HG03442 (cell line): ENCODE data around the gene INTS1.
"Not testable (repeated sequence)": the region's sequence is repeated elsewhere in the genome, so short reads cannot be mapped to it uniquely, and the experiment has no call there.

Experiments
- ATAC-seq: cut with Tn5 transposase; IDR thresholded peaks from one replicate; pipeline ENCODE4 v1.9.1; 2021; ENCODE audit warnings: mild to moderate bottlenecking, moderate library complexity; ENCODE audit not compliant: unreplicated experiment

Gene INTS1

GRCh38 chr7:1447551-1448244, 56.5 kb downstream of the INTS1 start:
- ATAC-seq = no peak

GRCh38 chr7:1447112-1447511, 57.1 kb downstream of the INTS1 start:
- ATAC-seq = no peak

DNA sequence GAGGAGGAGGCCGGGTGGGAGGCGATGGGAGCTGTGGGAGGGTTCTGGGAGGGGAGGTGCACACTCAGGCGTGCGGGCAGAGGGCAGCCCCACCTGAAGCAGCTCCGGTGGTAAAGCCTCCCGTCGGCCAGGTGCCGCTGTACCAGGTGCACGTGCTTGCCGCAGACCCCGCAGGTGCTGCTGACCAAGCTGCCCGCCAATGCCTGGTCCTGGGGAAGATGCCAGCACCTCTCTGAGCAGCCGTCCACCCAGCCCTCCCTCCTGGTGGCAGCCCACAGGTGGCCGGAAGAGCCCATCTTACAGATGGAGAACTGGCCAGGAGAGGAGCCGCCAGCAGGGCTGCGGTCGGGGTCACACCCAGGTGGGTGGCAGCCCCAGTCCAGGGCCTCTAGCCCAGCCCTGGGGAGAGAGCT, 57.6 kb downstream of the INTS1 start:
- no peak for ATAC-seq

DNA sequence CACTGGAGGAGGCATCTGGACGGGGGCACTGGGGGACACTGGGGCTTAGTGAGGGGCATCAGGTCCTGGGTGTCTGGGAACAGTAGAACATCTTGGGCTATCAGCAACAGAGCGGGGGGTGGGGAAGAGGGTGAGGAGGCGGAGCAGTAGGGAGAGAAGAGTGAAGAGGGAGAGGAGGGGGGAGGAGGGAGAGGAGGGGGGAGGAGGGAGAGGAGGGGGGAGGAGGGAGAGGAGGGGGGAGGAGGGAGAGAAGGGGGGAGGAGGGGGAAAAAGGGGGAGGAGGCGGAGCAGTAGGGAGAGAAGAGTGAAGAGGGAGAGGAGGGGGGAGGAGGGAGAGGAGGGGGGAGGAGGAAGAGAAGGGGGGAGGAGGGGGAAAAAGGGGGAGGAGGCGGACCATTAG, 58.2 kb downstream of the INTS1 start:
- not testable (repeated sequence) for ATAC-seq

DNA sequence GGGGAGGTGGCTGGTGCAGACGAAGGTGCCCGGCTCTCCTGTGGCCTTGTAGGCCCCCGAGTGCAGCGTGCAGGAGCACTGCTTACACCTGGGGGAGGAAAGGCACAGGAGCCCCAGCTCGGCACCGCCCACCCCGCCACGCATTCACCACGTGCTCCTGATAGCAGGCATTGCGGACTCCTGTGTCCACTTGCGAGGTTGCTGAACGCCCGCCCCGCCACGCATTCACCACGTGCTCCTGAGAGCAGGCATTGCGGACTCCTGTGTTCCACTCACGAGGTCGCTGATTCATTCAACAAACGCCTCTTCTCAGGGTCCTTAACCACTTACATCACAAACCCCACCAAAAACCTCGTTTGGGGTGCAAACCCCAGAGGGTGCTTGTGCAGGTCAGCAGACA, 58.8 kb downstream of the INTS1 start:
- no peak for ATAC-seq

DNA sequence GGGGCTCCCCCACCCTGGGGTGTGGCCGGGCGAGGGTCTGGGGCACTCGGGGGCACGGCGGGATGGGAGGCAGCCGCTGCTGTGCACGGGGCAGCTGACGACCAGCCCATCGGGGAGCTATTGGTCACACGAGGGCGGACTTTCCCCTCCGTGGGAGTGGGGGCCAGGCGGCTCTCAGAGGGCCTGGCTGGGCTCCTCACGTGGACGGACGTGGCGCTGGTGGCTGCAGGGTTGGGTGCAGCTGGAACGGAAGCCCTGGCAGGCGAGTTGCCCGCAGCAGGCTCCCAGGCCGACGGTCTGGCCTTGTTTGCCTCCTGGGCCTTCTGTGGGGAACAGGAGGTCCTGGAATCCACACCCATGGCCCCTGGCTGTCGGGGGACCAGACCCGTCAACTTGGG, 59.3 kb downstream of the INTS1 start:
- no peak for ATAC-seq

GRCh38 chr7:1444214-1444924, 59.8 kb downstream of the INTS1 start:
- no peak for ATAC-seq

GRCh38 chr7:1443587-1444200, 60.5 kb downstream of the INTS1 start:
- ATAC-seq = not testable (repeated sequence)

DNA sequence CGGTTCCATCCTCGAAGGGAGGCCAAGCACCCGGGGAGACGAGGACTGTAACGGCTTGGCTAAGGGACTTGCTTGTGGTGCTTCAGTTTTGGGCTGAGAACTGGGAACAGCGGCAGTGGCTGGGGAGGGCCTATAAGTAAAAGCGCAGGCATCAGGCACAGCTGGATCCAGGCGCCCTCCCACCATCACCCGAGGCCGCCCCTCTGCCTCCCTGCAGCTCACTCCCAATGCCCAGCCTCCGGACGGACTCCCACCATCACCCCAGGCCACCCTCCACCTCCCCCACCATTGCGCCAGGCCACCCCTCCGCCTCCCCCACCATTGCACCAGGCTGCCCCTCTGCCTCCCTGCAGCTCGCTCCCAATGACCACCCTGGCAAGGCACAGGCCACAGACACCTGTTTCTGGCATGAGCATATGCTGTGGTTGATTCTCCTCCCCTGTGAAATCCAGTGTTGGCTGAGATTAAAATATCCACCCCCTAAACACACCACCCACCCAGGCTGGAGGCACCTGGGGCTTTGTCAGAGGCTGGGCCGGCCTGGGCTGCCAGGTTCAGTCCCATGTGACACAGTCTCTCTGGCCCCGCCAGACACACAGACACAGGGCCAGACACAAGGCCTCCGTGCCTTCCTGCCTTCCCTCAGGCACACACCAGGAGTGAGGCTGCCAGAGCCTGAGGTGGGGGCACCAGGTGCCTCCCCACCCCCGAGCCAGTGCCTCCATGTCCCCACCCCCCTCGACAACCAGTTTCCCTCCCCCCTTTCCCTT, 61.6 kb downstream of the INTS1 start:
- ATAC-seq = no peak

DNA sequence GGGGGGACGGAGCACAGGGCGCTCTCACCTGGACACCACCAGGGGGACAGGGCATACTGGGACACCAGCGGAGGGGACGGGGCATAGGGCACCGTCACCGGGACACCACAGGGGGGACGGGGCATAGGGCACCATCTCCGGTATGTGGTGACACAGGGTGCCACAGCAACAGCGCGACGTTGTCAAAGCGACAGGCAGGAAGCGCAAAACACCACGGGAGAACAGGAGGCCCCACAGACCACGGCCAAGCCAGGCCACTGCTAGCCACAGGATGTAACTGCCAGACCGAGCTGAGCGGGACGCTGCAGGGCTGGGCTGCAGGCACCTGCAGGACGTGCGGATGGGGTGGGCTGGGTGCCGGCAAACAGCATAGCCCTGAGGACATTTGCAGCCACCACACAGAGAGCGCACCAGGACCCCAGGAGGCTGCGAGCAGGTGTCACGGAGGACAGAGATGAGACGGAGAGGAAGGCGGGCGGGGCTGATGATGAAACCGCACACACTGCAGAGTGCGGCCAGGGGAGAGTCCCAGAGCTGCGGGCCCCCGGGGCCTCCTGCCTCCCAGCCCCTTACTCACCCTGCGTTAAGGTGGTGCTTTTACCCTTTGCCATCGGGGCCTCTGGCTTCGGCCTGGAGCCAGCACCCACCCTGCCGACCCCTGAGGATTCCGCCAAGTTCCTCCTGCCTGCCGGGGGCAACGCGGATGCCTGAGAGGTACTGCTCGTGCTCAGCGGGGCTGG, 62.4 kb downstream of the INTS1 start:
- no peak for ATAC-seq

DNA sequence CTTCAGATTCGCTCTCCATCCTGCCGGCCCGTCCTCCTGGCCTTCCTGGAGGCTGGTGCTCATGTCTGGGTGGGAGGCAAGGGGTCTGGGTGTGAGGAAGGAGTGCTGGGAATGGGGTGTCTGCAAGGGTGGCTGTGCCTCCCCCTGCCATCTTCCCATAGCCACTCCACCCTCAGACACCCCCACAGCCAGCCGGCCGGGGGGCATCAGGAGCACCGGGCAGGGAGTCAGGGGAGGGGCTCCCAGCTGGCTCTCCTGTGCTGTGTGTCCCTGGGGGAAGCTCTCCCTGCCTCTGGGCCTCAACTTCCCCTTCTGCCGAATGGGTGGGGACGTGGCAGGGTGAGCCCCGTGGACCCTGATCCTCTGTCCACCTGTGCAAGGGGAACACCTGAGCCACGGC, 63.6 kb downstream of the INTS1 start:
- ATAC-seq = no peak

GRCh38 chr7:1439373-1440363, 64.5 kb downstream of the INTS1 start:
- ATAC-seq = no peak

DNA sequence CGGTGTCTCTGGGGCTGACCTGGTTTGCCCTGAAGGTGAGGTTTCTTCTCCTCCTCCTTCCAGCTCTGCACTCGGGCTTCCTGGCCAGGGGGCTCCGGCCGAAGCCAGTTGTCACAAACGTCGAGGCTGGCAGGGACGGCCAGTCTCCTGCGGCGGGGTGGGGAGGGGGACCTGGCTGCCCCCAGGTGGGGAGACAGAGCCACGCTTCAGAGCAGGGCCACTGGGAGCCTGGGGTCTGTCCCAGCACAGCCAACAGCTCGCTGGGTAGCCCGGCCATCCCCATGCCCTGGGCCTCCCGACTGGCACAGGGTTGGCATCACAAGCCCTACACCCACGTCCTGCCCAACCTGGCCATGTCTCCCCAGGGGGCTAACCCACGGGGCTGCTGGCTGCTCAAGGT, 65.4 kb downstream of the INTS1 start:
- ATAC-seq = no peak

GRCh38 chr7:1438208-1438607, 66.0 kb downstream of the INTS1 start:
- ATAC-seq = no peak

GRCh38 chr7:1437155-1437880, 66.9 kb downstream of the INTS1 start:
- no peak for ATAC-seq

DNA sequence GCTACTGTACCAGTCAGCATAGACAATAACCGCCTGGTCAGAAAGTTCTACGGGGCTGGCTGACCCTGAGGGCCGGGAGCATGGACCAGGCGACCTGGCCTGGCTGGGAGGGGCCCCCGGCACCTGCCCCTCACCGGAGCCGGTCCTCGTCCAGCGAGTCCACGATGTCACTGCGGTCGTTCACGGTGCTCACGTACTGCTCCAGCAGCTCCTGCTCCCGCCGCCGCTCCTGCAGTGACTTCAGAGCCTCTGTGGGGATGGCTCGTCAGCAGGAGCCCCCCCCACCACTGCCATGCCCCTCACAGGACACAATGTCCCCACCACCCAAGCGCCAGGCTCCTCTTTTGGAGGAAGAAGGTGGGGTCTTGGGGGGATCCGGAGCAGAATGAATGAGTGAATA, 67.6 kb downstream of the INTS1 start:
- no peak for ATAC-seq

DNA sequence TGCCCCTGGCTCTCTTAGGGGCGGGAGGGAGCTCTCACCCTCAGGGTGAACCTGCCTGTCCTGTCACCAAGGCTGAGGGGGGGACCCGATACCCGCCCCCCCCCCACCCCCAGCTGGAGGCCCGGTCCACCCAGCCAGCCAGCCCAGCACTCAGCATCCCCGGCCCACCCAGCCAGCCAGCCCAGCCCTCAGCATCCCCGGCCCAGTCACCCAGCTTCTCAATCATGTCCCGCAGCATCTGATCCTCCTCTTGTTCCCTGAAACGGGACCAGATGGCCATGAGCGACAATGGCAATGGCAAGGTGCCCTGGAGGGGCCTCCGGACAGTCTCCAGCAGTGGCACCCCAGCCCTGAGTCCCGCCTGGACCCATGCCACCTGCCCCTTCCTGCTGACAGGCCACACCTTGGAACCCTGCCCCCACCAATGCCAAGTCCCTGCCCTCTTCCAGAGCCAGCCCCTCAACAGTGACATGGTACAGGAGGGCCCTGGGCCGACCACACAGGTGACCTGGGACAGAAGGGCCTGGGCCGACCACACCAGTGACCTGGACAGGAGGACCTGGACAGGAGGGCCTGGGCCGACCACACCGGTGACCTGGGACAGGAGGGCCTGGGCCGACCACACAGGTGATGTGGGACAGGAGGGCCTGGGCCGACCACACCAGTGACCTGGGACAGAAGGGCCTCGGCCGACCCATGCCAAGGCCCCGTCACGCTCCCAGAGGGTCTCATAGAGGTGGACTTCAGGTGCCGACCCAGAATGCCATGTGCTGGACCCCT, 69.1 kb downstream of the INTS1 start:
- ATAC-seq = no peak

GRCh38 chr7:1434165-1434718, 69.9 kb downstream of the INTS1 start:
- ATAC-seq = no peak
